Esophagus muscularis mucosa (tissue), 4 donors: ENCODE results near the gene CDH20.

Experiments
- EP300 ChIP-seq: sonication (generic); formaldehyde crosslinking; IDR thresholded peaks from one replicate; pipeline ENCODE4 v1.6.1; 2017; ENCODE audit warnings: antibody characterized with exemption
- POLR2A ChIP-seq: fragments of 450-650 bp; IDR thresholded peaks from one replicate; pipeline ENCODE4 v1.6.1; 2017; ENCODE audit warnings: antibody characterized with exemption, moderate library complexity, mild to moderate bottlenecking, low read depth
- POLR2AphosphoS5 ChIP-seq, 2 donors: sonication (generic); formaldehyde crosslinking; IDR thresholded peaks; one replicate each; pipeline ENCODE4 v1.6.1; 2017; ENCODE audit warnings: antibody characterized with exemption in 2 of 2
- TF ChIP-seq, protein P1 (sequence below), 3 experiments: fragments of 200-600 bp in 2 of 3; fragments of 450-650 bp in 1 of 3; sonication (generic) in 2 of 3; IDR thresholded peaks; one replicate each; pipeline ENCODE4 v1.5.1; 2017 to 2019; ENCODE audit warnings: antibody characterized with exemption in 3 of 3, mild to moderate bottlenecking in 2 of 3, moderate library complexity in 1 of 3

DNA sequence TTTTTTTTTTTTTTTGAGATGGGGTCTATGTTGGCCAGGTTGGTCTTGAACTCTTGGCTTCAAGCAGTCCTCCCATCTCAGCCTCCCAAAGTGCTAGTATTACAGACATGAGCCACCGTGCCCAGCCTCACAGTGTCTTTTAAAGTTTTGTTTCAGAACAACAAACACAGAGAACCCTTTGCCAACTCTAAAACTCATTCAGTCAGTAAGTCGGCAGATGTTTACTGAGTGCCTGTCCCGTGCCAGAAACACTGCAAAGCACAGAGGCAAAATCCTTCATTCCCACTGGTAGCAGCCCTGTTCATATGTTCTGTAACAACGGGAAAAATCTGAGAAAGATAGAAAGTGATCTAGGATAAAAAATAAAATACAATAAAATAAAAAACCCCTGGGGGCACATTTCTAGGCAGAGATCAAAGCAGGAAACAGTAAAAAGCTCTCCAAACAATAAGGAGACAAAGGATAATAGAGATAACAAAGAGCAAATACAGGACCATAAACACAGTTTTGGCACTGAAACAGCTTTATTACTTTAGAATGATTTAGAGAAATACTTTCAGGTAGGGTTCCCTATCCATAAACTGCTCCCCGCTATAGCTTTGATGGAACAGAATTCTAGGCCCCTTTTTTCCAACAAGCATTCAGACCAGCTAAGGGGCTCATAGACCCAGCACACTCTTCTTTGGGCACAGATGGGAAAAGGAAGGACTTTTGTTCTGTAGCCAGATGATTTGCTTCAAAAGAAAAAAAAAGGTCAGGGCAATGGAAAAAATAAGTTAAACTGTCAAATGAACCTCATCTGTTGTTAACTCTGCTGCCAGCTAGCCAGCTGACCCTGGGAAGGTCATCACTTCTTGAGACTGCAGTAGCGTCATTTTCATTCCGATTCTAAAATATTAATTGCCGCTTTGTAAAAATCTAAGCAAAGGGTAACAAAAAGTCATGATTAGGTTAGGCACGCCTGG is 212.3 kb downstream of the CDH20 start:
- no peak for TF ChIP-seq POLR2A
- TF ChIP-seq, protein P1, sequence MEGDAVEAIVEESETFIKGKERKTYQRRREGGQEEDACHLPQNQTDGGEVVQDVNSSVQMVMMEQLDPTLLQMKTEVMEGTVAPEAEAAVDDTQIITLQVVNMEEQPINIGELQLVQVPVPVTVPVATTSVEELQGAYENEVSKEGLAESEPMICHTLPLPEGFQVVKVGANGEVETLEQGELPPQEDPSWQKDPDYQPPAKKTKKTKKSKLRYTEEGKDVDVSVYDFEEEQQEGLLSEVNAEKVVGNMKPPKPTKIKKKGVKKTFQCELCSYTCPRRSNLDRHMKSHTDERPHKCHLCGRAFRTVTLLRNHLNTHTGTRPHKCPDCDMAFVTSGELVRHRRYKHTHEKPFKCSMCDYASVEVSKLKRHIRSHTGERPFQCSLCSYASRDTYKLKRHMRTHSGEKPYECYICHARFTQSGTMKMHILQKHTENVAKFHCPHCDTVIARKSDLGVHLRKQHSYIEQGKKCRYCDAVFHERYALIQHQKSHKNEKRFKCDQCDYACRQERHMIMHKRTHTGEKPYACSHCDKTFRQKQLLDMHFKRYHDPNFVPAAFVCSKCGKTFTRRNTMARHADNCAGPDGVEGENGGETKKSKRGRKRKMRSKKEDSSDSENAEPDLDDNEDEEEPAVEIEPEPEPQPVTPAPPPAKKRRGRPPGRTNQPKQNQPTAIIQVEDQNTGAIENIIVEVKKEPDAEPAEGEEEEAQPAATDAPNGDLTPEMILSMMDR (IDR thresholded peaks at IDR 0.05): no peak
- TF ChIP-seq EP300: no peak
- no peak for TF ChIP-seq POLR2AphosphoS5 (IDR thresholded peaks at IDR 0.05)
